ENCODE data around the gene SOX9. TPM values are rescaled to one million over a fixed set of nuclear protein-coding genes. Genes with fewer than 3 reads are reported as not detected.

SOX9 gene
- total RNA-seq, 1 donor from 2014 or later, result 21.4 TPM

DNA sequence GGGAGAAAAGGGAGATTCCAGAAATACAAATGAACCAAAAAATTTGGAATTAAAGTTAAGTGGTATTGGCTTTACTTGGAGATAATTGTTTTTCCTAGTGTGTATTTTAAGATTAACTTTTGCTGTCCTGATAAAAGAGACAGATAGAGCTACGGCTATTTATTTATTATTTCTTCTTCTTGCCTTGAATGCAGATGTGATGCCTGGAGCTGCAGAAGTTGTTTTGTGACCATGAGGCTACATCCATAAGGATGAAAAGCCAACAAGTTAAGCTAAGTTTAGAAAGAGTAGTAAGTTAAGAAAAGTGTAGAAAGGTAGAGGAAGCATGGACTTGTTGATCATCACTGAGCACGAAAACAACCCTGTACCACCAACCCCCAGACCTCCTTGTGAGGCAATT is 41.7 kb downstream of the SOX9 start:
- no peak for DNase-seq (ENCODE audit: low spot score)

DNA sequence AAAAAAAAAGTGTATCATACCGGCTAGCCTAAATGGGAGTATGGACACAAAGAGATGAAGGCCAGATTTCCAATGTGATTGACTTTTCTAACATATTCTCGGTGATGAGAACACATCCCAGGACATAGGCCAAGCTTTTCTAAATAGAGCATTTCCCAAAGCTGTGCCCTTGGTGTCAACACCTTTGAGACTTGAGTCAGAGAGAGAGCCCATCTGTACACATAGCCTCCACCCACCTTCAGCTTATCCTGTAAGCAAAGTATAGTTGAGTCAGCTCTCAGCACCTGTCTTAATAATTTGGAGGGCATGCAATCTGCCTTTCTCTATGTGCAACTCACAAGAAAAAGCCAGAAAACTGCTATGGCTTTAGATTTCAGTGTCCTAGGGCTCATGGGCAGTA is 42.7 kb downstream of the SOX9 start:
- no peak for DNase-seq (ENCODE audit: low spot score)

DNA sequence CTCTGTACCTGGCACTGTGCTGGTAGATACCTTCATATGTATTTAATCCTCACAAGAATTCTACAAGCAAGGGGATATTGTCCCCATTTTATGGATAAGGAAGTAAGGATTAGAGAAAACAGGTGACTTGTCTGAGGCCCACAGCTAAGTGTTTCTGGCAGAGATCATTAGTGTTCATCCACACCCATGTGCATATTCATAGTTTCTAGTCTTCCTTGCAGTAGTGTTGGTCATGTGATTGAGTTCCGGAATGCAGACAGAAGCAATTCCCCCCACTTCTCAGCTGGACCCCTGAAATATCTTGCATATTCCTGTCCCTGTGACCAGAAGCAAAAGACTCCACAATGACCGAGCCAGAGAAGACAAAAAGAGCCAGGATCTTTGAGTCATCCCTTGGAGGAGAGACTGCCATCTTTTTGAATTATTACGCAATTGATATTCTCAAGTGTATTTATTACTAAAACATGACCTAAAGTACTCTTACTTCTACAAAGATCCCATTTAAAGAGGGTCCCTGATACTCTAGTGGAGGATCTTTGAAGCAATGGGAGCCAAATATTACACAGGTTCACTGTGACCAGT is 43.4 kb downstream of the SOX9 start:
- no peak for DNase-seq (ENCODE audit: low spot score)

GRCh38 chr17:72165192-72165866 is 44.5 kb downstream of the SOX9 start:
- DNase-seq (ENCODE audit: low spot score), result no peak

DNA sequence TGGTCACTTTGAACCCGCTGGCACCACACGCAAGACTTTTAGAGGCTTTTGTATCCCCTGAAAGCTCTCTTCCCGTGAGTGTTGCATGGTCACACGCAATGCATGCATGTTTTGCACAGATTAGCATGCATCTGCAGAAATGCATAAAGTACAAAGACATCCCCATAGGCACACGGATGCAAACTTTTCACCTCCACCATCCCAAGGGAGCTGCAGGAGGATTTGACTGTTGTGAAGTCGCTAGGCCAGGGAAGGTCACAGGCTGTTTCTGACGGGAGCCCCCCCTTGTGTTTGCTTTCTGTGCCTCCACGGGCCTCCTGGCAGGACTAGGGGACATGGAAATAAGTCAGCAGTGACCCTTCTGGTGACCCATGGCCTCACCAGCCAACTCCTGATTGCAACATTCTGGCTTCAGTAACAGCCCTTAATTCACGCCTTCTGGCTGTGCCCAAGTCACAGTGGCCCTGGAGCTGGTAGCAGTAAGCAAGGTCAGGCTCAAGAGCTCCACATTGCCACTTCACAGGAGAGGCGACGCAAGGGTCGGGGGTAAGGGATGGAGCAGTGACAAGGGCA is 45.1 kb downstream of the SOX9 start:
- DNase-seq (ENCODE audit: low spot score), result no peak

GRCh38 chr17:72167593-72167992 is 46.8 kb downstream of the SOX9 start:
- DNase-seq (ENCODE audit: low spot score), result no peak

DNA sequence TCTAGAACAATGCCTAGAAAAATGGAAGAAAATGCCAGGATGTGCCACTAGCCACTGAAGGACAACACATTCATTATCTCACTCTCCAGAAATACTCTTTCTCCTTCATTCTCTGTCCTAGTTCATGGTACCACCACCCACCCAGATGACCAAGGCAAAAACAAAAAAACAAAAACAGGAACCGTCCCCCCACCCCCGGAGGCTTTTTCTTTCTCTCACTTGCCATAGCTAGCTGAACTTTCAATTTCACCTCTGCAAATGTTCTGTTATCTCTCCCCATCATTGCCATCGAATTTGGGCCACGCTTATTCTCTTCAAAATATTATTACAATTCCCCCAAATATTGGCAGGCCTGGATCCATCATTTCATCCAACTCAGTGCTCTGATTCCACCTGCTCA is 49.0 kb downstream of the SOX9 start:
- DNase-seq (ENCODE audit: low spot score), result no peak

GRCh38 chr17:72171703-72172667 is 51.2 kb downstream of the SOX9 start:
- DNase-seq (ENCODE audit: low spot score), result no peak

DNA sequence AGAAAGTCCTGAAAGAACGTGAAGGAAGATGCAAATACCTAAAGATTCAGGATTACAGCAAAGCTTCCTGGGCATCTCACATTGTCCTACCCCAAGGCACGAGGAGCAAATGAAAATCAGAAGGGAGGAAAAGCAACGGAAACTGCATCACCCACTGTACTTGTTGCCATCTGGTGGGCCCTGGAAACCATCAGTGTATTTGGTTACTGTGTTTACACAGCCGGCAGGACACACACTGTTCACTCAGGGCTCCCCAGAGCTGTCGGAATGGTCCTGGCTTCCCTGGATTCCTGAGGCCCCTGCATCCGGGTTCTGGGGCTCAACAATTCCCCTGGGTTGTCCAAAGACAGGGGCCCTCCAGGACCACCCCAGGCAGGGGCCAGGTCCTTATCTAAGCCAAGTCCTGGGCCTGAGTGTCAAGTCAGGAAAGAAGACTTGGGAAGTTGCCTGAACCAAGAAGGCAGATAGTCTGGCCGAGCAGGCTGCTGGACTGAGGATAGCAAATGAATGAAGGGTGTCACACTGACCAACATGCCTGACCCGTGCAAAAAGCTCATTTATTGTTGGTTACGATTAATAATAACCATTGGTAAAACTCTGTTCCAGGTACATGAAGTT is 52.8 kb downstream of the SOX9 start:
- DNase-seq (ENCODE audit: low spot score), result no peak

- DNase-seq (ENCODE audit: low spot score), result no peak
Observed at GRCh38 chr17:72175263-72175662, 54.4 kb downstream of the SOX9 start.

Measured in ureter (tissue), 1 donor.